ENCODE measurements around the gene NAAA. TPM values are rescaled to one million over a fixed set of nuclear protein-coding genes. Genes with fewer than 3 reads are reported as not detected.

NAAA gene
- total RNA-seq, 2 donors from 2014 or later: 1.7 TPM

- Histone ChIP-seq H3K36me3 (ENCODE audit: control insufficient read depth, insufficient read depth, low read length) (no peaks in the 10 kb centered on the region), H3K4me3 (ENCODE audit: low read length) (no peak overlapping the region), H3K9me3 (ENCODE audit: control insufficient read depth, low read length) (no peaks in the 10 kb centered on the region), H3K27me3 (ENCODE audit: control insufficient read depth, insufficient read depth, low read length, poor library complexity, severe bottlenecking) (no peaks in the 10 kb centered on the region), H3K27ac (ENCODE audit: low read depth, low read length) (no peak overlapping the region), H3K9ac (ENCODE audit: extremely low read depth, low read length, poor library complexity, severe bottlenecking) (no peak overlapping the region), H3K4me1 (ENCODE audit: control insufficient read depth, insufficient read depth, low read length) (no peaks in the 10 kb centered on the region)
- no peaks in the 10 kb centered on the region for H3K4me1 Mint-ChIP-seq
- no peaks in the 10 kb centered on the region for H3K27me3 Mint-ChIP-seq (ENCODE audit: insufficient read depth)
- TF ChIP-seq CTCF (conservative IDR thresholded peaks at IDR 0.05): no peak
- no peak for DNase-seq
- H3K27ac Mint-ChIP-seq: no peak overlapping the region
- WGBS, 2 experiments (ENCODE audit: insufficient coverage in 1 of 2, insufficient read length in 1 of 2): 93 to 100% methylated on average over 5 to 14 of the region's 14 CpGs
- H3K36me3 Mint-ChIP-seq (ENCODE audit: low read depth): no peaks in the 10 kb centered on the region
- peaks cover 3% of the 10 kb centered on the region for H3K9me3 Mint-ChIP-seq
- H3K4me3 Mint-ChIP-seq: no peak overlapping the region
Measured at GRCh38 chr4:75891611-75892010, 49.2 kb downstream of the NAAA start.

- no peak overlapping the region for H3K27ac ChIP-seq (ENCODE audit: low read depth, low read length)
- H3K4me3 ChIP-seq (ENCODE audit: low read length): no peak overlapping the region
- no peaks in the 10 kb centered on the region for H3K36me3 ChIP-seq (ENCODE audit: control insufficient read depth, insufficient read depth, low read length)
- Mint-ChIP-seq H3K27ac (no peak overlapping the region), H3K4me3 (no peak overlapping the region), H3K4me1 (no peaks in the 10 kb centered on the region), H3K9me3 (no peaks in the 10 kb centered on the region), H3K36me3 (ENCODE audit: low read depth) (no peaks in the 10 kb centered on the region), H3K27me3 (ENCODE audit: insufficient read depth) (no peaks in the 10 kb centered on the region)
- H3K27me3 ChIP-seq (ENCODE audit: control insufficient read depth, insufficient read depth, low read length, poor library complexity, severe bottlenecking): no peaks in the 10 kb centered on the region
- no peak overlapping the region for H3K9ac ChIP-seq (ENCODE audit: extremely low read depth, low read length, poor library complexity, severe bottlenecking)
- no peak for TF ChIP-seq CTCF (conservative IDR thresholded peaks at IDR 0.05)
- no peak for DNase-seq
- H3K4me1 ChIP-seq (ENCODE audit: control insufficient read depth, insufficient read depth, low read length): no peaks in the 10 kb centered on the region
- WGBS, 2 experiments (ENCODE audit: insufficient coverage in 1 of 2, insufficient read length in 1 of 2): 84 to 90% methylated on average over 7 to 8 of the region's 9 CpGs
- no peaks in the 10 kb centered on the region for H3K9me3 ChIP-seq (ENCODE audit: control insufficient read depth, low read length)
Measured at GRCh38 chr4:75889537-75890199, 51.1 kb downstream of the NAAA start.

GRCh38 chr4:75886104-75886503 lies 54.7 kb downstream of the NAAA start:
- H3K27ac Mint-ChIP-seq: no peak overlapping the region
- Histone ChIP-seq H3K4me3 (ENCODE audit: low read length) (no peak overlapping the region), H3K27me3 (ENCODE audit: control insufficient read depth, insufficient read depth, low read length, poor library complexity, severe bottlenecking) (no peaks in the 10 kb centered on the region), H3K27ac (ENCODE audit: low read depth, low read length) (no peak overlapping the region), H3K9ac (ENCODE audit: extremely low read depth, low read length, poor library complexity, severe bottlenecking) (no peak overlapping the region), H3K9me3 (ENCODE audit: control insufficient read depth, low read length) (no peaks in the 10 kb centered on the region), H3K4me1 (ENCODE audit: control insufficient read depth, insufficient read depth, low read length) (no peaks in the 10 kb centered on the region), H3K36me3 (ENCODE audit: control insufficient read depth, insufficient read depth, low read length) (no peaks in the 10 kb centered on the region)
- no peak overlapping the region for H3K4me3 Mint-ChIP-seq
- H3K36me3 Mint-ChIP-seq (ENCODE audit: low read depth): no peaks in the 10 kb centered on the region
- DNase-seq: no peak
- 95 to 96% methylated on average over 22 to 24 of the region's 24 CpGs for WGBS, 2 experiments (ENCODE audit: insufficient coverage in 1 of 2, insufficient read length in 1 of 2)
- TF ChIP-seq CTCF (conservative IDR thresholded peaks at IDR 0.05): no peak
- H3K27me3 Mint-ChIP-seq (ENCODE audit: insufficient read depth): no peaks in the 10 kb centered on the region
- H3K9me3 Mint-ChIP-seq: no peaks in the 10 kb centered on the region
- no peaks in the 10 kb centered on the region for H3K4me1 Mint-ChIP-seq

Data from endodermal cell (in vitro differentiated cells).